Right hindlimb (tissue), 1 donor: ENCODE measurements around the gene OPRD1.
"Not testable (repeated sequence)": the region's sequence is repeated elsewhere in the genome, so short reads cannot be mapped to it uniquely, and the experiment has no call there.

ENCODE experiments used
- DNase-seq: peaks from one replicate; pipeline ENCODE4 v3.0.0-alpha.2; 2018

Gene OPRD1

GRCh38 chr1:28803051-28803450, 8.9 kb upstream of the OPRD1 start:
- no peak for DNase-seq

DNA sequence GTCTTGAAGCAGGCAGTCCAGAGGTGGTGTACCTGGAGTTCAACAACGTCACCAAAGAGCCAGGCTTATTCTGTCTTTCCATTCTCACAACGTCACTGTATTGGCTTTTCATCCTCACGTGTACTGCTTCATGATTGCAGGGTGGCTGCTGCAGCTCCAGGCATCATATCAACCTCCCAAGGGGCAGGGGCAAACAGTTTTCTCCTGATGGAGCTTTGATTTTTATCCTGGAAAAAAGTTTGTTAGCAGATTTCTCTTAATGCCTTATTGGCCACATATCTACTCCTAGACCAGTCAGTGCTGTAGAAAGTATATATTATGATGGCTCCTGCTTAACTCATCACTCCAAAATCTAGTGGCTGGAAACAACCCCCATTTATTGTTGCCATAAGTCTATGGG, 8.3 kb upstream of the OPRD1 start:
- DNase-seq: no peak

- DNase-seq: no peak
These were observed 7.9 kb upstream of the OPRD1 start for GRCh38 chr1:28804071-28804470.

DNA sequence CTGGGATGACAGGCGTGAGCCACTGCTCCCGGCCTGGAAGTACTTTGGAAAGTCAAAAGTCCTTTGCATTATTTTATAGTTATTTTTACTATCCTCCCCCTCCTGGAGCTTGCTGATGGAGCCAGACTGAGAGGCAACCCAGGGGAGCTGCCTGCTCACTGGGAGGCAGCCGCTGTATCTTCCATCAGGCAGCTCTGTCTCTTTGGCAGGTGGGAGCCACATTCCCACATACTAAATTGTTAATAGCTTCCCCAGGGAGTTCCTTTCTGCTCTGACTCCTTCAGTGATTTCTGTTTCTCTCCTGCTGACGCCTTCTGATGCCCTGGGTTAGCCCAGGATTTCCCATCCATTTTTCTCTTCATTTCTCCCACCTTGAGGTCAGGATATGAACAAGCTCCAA, 4.9 kb upstream of the OPRD1 start:
- DNase-seq: no peak

DNA sequence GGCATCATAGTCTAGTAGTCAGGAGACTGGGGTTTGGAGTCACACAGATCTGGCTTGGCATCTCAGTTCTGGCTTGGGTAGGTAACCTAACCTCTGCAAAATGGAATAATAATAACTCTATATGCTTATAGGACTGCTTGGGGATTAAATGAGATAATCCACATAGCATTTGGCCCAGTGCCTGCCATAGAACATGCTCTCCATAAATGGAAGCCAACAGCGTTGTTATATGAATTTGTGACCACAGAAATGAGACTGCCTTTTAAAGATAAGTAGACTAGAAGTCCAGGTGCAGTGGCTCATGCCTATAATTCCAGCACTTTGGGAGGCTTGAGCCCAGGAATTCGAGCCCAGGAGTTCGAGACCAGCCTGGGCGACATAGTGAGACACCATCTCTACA, 4.0 kb upstream of the OPRD1 start:
- no peak for DNase-seq

- no peak for DNase-seq
These were observed 603 bp upstream of the OPRD1 start for GRCh38 chr1:28811369-28811765.

- peak; percentile 28 for DNase-seq
These were observed 899 bp downstream of the OPRD1 start for GRCh38 chr1:28812669-28813468.

GRCh38 chr1:28813931-28814465, 2.0 kb downstream of the OPRD1 start:
- DNase-seq: no peak

- no peak for DNase-seq
These were observed 3.7 kb downstream of the OPRD1 start for GRCh38 chr1:28815533-28816185.

DNA sequence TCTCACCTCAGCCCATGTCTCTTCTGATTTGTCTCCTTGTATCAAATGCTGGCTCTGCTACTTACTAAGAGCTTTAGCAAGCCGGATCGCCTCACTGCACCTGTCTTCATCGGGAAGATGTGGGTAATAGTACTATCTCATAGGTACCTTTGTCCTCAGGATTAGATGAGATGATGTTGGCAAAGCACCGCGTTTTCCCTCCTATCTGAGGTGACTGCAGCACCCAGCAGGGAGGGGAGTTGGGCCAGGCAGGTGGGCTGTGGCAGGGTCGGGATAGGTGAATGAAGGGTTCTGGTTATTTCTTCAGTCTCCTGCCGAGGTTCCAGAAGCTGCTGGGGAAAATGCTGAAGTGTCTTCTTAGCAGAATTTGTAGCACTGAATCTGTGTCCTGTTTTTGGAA, 5.2 kb downstream of the OPRD1 start:
- no peak for DNase-seq

GRCh38 chr1:28819020-28819419, 7.0 kb downstream of the OPRD1 start:
- DNase-seq: no peak

DNA sequence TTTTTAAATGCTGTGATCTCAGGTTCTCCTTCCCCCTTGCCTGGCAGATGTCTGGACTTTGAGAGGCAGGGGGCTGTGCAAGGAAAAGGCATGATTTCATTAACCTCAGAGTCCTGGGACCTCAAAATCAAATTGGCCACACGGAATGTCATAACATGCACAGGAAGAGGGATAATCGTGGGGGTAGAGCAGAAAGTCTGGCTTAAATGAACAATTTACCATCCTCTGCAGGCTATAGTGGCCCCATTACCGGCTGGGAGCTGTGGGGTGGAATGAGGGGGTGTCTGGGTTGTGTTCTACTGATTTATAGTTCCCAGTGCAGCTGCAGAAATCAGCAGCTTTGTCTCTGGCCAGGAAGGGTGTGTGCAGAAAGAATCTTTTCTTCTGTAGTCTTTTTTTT, 10.8 kb downstream of the OPRD1 start:
- DNase-seq: no peak

- DNase-seq: not testable (repeated sequence)
These were observed 12.1 kb downstream of the OPRD1 start for GRCh38 chr1:28824061-28824460.

GRCh38 chr1:28828227-28828858, 16.4 kb downstream of the OPRD1 start:
- not testable (repeated sequence) for DNase-seq

GRCh38 chr1:28830814-28831213, 18.8 kb downstream of the OPRD1 start:
- no peak for DNase-seq

DNA sequence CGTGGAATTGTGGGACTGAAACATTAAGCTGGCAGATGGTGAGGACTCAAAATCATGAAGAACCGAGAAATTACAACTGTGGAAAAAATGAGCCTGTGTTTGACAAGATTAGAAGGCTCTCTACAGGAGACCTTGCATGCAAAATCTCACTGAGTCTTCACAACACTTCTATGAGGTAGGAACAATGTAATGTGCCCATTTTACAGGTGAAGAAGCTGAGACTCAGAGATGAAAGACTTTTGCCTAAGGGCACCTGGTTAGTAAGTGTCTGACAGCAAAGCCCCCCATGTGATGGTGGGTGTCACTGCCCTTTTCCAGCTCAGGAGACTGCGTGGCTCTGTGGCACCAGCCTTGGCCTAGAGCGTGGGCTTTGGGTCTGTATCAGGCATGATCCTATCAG, 21.0 kb downstream of the OPRD1 start:
- no peak for DNase-seq

GRCh38 chr1:28833381-28833780, 21.4 kb downstream of the OPRD1 start:
- no peak for DNase-seq

GRCh38 chr1:28835237-28835650, 23.3 kb downstream of the OPRD1 start:
- no peak for DNase-seq

- no peak for DNase-seq
These were observed 24.5 kb downstream of the OPRD1 start for GRCh38 chr1:28836421-28836956.

GRCh38 chr1:28840928-28841544, 29.1 kb downstream of the OPRD1 start:
- no peak for DNase-seq

- no peak for DNase-seq
These were observed 34.0 kb downstream of the OPRD1 start for GRCh38 chr1:28845786-28846543.

DNA sequence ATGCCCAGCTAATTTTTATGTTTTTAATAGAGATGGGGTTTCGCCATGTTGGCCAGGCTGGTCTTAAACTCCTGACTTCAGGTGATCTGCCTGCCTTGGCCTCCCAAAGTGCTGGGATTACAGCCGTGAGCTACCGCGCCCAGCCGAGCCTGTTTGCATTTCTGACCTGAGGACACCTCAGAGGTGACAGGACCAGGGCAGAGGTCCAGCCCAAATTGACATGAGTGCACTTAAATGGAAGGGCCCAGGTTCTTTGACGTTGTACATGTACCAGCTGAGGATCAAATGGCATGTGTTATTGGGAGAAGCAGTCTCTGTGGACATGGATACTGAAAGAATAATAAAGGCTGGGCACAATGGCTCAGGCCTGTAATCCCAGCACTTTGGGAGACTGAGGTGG, 35.2 kb downstream of the OPRD1 start:
- not testable (repeated sequence) for DNase-seq
